Measurements from ENCODE around the gene SCG2. TPM values are rescaled to one million over a fixed set of nuclear protein-coding genes. Genes with fewer than 3 reads are reported as not detected.

The SCG2 gene
- total RNA-seq, 2 experiments from 2014 or later = not detected

- Mint-ChIP-seq H3K27ac (no peak overlapping the region), H3K4me1 (ENCODE audit: low read depth) (no peaks in the 10 kb centered on the region), H3K27me3 (no peaks in the 10 kb centered on the region), H3K36me3 (ENCODE audit: low read depth) (no peaks in the 10 kb centered on the region), H3K9me3 (no peaks in the 10 kb centered on the region), H3K4me3 (no peak overlapping the region)
- Histone ChIP-seq H3K27me3 (ENCODE audit: control insufficient read depth in 1 of 2, insufficient read depth in 2 of 2, low read length in 2 of 2) (no peaks in the 10 kb centered on the region), H3K4me1 (ENCODE audit: insufficient read depth, low read length) (no peaks in the 10 kb centered on the region), H3K36me3 (ENCODE audit: insufficient read depth, low read length) (no peaks in the 10 kb centered on the region), H3K27ac (ENCODE audit: low read depth in 1 of 2, low read length in 2 of 2) (no peak overlapping the region), H3K9me3 (ENCODE audit: control insufficient read depth in 1 of 2, insufficient read depth in 1 of 2, low read length in 2 of 2) (no peaks in the 10 kb centered on the region), H3K4me3 (ENCODE audit: low read length) (no peak overlapping the region)
- DNase-seq (no peak), ATAC-seq (ENCODE audit: poor library complexity) (no peak)
- TF ChIP-seq CTCF (IDR thresholded peaks at IDR 0.05) = no peak
- intact Hi-C loops (cut with DNase I, micrococcal nuclease) = no loop called here
- ChIA-PET CTCF (no interaction called here), POLR2A (no interaction called here)
Measured at GRCh38 chr2:223548194-223548593, 54.0 kb downstream of the SCG2 start.

Other genes starting within 250 kb of the SCG2 start
- under 1 TPM; 0.50 to 0.71 TPM for gene AP1S3, start 235.2 kb upstream of the SCG2 start, total RNA-seq

All from CD4-positive, alpha-beta T cell (primary cell).